ENCODE results near the gene FAM135A. TPM values are rescaled to one million over a fixed set of nuclear protein-coding genes. Genes with fewer than 3 reads are reported as not detected.

The FAM135A gene
- total and polyA plus RNA-seq, 9 of the 15 experiments (the other 6 are each of a cell fraction or from before 2014, with no cell fraction given) = 7.4 to 32.9 (median 19.2) TPM

- no peak for DNase-seq (ENCODE audit: extremely low read depth in 1 of 4, low spot score in 3 of 4)
- no peaks in the 10 kb centered on the region for H3K79me2 ChIP-seq (ENCODE audit: control insufficient read depth, insufficient read depth, low read length)
- in situ Hi-C loops (cut with MboI) = no loop called here
- BruUV-seq (replicated peaks) = no TSS peak
- ChIA-PET POLR2A (interaction anchor here (1.4 to 1.6 kb wide), 3 partner anchors 9 to 13 kb away, joined by 4 to 7 read pairs (median 5); no protein-coding TSS in a partner anchor), CTCF (ENCODE audit: low intra/inter-chr PET ratio) (interaction anchor here (0.6 kb wide), 1 partner anchor 17 kb away, joined by 3 read pairs; no protein-coding TSS in a partner anchor)
- H3K4me1 ChIP-seq (replicated peaks in 1 of 2; ENCODE audit: control insufficient read depth in 2 of 2, insufficient read depth in 2 of 2, low read length in 2 of 2) = peaks cover 0 to 13% of the 10 kb centered on the region in 2 experiments; a peak in 4 of 5 replicates
- no peaks in the 10 kb centered on the region for H3K9me3 ChIP-seq (replicated peaks; ENCODE audit: control insufficient read depth, insufficient read depth, low read depth, low read length)
- ATAC-seq = no peak
- 73% methylated on average over 11 of the region's 11 CpGs for WGBS (ENCODE audit: insufficient coverage, low coverage, missing lambda C conversion rate)
- H2AFZ ChIP-seq (ENCODE audit: low read depth, low read length) = peak overlapping the region; percentile 36; the same call in 1 of the 2 replicates
- H4K20me1 ChIP-seq (replicated peaks; ENCODE audit: control insufficient read depth, insufficient read depth, low read length) = no peaks in the 10 kb centered on the region
- no peak for FAIRE-seq
- H3K4me3 ChIP-seq = no peak overlapping the region
- no peaks in the 10 kb centered on the region for H3K27me3 ChIP-seq (ENCODE audit: control insufficient read depth in 2 of 2, insufficient read depth in 2 of 2, low read length in 2 of 2)
- intact Hi-C loops (cut with micrococcal nuclease) = no loop called here
- no peak overlapping the region for H3K4me2 ChIP-seq (ENCODE audit: insufficient read depth, low read length)
- no peaks in the 10 kb centered on the region for H3K9me1 ChIP-seq (ENCODE audit: control insufficient read depth, insufficient read depth, low read length)
- H3K27ac ChIP-seq (ENCODE audit: extremely low read depth, low read depth, low read length) = no peak overlapping the region
- H3K36me3 ChIP-seq (ENCODE audit: control insufficient read depth, insufficient read depth, low read length) = no peaks in the 10 kb centered on the region
- H3K9ac ChIP-seq (ENCODE audit: insufficient read depth in 1 of 2, low read depth in 2 of 2, low read length in 2 of 2) = no peak overlapping the region
- TF ChIP-seq EGR1 (conservative IDR thresholded peaks at IDR 0.05) (no peak), KAT8 (IDR thresholded peaks at IDR 0.05; ENCODE audit: low read depth) (no peak), ZC3H11A (IDR thresholded peaks at IDR 0.05; ENCODE audit: low read depth, low read length) (no peak), KLF6 (CRISPR knock-in tag; IDR thresholded peaks at IDR 0.05; ENCODE audit: borderline replicate concordance) (no peak), HNRNPUL1 (IDR thresholded peaks at IDR 0.05; ENCODE audit: low read length) (no peak), PML (IDR thresholded peaks at IDR 0.05; ENCODE audit: low read length) (no peak), ZSCAN29 (IDR thresholded peaks at IDR 0.05) (no peak), MEIS2 (IDR thresholded peaks at IDR 0.05; ENCODE audit: partially characterized antibody) (no peak)
- TF ChIP-seq, protein P1, sequence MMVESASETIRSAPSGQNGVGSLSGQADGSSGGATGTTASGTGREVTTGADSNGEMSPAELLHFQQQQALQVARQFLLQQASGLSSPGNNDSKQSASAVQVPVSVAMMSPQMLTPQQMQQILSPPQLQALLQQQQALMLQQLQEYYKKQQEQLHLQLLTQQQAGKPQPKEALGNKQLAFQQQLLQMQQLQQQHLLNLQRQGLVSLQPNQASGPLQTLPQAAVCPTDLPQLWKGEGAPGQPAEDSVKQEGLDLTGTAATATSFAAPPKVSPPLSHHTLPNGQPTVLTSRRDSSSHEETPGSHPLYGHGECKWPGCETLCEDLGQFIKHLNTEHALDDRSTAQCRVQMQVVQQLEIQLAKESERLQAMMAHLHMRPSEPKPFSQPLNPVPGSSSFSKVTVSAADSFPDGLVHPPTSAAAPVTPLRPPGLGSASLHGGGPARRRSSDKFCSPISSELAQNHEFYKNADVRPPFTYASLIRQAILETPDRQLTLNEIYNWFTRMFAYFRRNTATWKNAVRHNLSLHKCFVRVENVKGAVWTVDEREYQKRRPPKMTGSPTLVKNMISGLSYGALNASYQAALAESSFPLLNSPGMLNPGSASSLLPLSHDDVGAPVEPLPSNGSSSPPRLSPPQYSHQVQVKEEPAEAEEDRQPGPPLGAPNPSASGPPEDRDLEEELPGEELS (CRISPR knock-in tag; IDR thresholded peaks at IDR 0.05; ENCODE audit: borderline replicate concordance) = no peak
- TF ChIP-seq, protein P2, sequence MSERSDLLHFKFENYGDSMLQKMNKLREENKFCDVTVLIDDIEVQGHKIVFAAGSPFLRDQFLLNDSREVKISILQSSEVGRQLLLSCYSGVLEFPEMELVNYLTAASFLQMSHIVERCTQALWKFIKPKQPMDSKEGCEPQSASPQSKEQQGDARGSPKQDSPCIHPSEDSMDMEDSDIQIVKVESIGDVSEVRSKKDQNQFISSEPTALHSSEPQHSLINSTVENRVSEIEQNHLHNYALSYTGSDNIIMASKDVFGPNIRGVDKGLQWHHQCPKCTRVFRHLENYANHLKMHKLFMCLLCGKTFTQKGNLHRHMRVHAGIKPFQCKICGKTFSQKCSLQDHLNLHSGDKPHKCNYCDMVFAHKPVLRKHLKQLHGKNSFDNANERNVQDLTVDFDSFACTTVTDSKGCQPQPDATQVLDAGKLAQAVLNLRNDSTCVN (CRISPR knock-in tag; IDR thresholded peaks at IDR 0.05) = no peak
These were observed 32.4 kb upstream of the FAM135A start for GRCh38 chr6:70380771-70381416.
